Measurements from ENCODE around the gene MGAT5B.
A peak's percentile ranks its signal among the peaks of the same experiment; 100 is the strongest.

Gene MGAT5B

DNA sequence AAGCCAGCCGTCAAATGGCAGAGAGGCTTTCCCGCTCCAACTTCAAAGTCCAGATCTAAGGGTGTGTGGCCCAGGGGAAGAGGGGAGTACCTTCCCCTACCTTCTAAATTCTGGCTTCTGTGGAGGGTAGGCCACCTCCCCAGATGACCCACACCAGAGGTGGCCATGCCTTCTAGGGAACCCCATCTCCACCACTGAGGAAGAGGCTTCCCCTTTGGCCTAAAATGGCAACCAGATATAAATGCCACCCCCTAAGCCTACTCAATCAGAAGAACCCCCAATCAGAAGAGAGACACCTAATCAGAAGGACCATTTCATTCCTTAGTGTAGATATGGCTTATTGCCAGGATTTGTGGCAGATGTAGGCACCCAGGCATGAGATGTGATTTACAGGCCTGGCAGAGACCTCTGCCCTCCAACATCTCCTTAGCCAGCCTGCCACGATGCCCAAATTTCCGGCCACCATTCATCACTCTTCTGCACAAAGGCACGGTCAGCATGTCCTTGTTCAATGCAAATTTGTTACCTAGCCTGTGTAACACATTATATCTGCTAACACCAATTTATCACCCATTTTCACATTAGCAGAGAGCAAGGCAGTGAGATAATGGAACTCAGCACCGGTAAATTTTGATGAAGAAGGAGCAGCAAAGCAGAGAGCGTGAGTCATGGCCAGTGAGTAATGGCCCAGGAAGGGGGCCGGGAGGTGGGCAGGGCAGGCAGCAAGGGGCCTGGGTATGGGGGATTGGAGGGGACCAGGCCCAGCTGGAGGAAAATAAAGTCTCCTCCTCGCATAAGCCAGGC, 1.2 kb upstream of the MGAT5B start:
- TF ChIP-seq SPI1 (IDR thresholded peaks at IDR 0.05; ENCODE audit: low read depth, low read length) (no peak), POLR2AphosphoS5 (IDR thresholded peaks at IDR 0.05; ENCODE audit: low read depth, low read length) (no peak), POU2F2 (IDR thresholded peaks at IDR 0.05; ENCODE audit: low read depth, low read length) (no peak), PAX5 (IDR thresholded peaks at IDR 0.05; ENCODE audit: insufficient read depth, low read length, severe bottlenecking) (no peak), TAF1 (IDR thresholded peaks at IDR 0.05; ENCODE audit: low read depth, low read length) (no peak), POLR2A (IDR thresholded peaks at IDR 0.05; ENCODE audit: low read depth, low read length) (no peak)
- FAIRE-seq (no peak), DNase-seq (ENCODE audit: insufficient read length, low spot score) (no peak)

DNA sequence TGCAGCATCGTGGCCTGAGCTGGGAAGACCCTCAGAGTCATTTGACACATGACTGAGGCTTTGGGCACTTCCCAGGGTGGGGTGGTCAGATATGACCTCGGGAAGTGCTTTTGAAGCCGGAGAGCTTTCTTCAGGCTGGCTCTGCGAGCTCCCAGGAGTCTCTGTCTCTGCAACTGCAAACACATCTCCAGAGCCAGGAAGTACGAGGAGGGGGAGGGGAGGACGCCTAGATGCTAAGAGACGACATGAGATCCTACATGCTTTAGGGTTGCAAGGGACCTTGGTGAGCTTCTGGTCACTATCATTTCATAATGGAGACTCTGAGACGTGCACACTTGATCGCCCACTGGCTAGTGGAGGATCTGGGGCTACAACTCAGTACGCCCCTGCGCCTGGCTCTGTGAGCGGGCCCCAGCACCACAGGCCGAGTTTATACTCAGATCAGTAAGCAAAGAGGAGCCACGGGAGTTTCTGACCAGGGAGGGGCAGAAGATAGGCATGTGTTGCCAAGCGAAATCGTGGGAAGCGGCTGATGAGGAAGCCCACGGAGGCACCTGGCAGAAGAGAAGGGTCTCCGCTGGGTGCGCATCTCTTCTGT, 527 bp upstream of the MGAT5B start:
- no peak for DNase-seq (ENCODE audit: insufficient read length, low spot score)
- no peak for FAIRE-seq

DNA sequence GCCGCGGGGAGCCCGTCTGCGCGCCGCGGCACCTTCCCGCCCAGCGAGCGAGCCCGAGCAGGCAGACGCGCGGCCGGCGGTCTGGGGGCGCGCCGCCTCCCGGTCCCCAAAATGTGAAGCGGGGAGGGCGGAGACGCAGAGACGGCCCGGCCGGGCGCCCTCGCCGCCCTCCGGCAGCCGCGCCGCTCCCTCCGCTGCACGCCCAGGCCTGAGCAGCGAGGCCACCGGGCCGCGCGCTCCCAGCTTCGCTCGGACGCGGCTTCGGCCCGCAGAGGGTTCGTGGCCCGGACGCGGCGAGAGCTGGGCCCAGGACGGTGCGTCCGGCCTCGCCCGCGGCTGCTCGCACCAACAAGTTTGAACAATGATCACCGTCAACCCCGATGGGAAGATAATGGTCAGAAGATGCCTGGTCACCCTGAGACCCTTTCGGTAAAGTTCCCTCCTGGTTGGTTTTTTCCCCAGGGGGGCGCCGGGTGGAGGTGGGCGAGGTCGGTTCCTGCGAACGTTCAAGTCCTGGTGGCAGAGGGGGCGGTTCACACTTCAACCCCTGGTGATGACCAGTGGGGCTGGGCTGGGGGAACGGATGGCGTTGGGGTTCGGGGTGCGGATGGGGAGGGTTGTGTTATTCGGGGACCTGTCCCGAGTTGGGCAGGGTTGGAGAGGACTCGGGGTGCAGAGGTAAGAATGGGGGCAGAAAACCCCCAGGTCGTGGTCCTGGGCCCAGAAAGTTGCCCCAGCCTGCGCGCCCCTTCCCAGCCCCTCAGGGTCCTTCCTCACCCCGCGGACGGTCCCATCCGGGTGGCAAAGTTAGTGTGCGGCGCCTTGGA, 678 bp downstream of the MGAT5B start:
- DNase-seq (ENCODE audit: insufficient read length, low spot score) (no peak), FAIRE-seq (peak; percentile 9)
- TF ChIP-seq POLR2AphosphoS5 (IDR thresholded peaks at IDR 0.05; ENCODE audit: low read depth, low read length) (no peak), POU2F2 (IDR thresholded peaks at IDR 0.05; ENCODE audit: low read depth, low read length) (no peak), PAX5 (IDR thresholded peaks at IDR 0.05; ENCODE audit: insufficient read depth, low read length, severe bottlenecking) (no peak), SPI1 (IDR thresholded peaks at IDR 0.05; ENCODE audit: low read depth, low read length) (no peak), TAF1 (IDR thresholded peaks at IDR 0.05; ENCODE audit: low read depth, low read length) (no peak), POLR2A (IDR thresholded peaks at IDR 0.05; ENCODE audit: low read depth, low read length) (no peak)

More for the DNA sequence above, 527 bp upstream of the MGAT5B start:
- TF ChIP-seq POLR2AphosphoS5 (IDR thresholded peaks at IDR 0.05; ENCODE audit: low read depth, low read length) = no peak
- TF ChIP-seq SPI1 (IDR thresholded peaks at IDR 0.05; ENCODE audit: low read depth, low read length) = no peak

DNA sequence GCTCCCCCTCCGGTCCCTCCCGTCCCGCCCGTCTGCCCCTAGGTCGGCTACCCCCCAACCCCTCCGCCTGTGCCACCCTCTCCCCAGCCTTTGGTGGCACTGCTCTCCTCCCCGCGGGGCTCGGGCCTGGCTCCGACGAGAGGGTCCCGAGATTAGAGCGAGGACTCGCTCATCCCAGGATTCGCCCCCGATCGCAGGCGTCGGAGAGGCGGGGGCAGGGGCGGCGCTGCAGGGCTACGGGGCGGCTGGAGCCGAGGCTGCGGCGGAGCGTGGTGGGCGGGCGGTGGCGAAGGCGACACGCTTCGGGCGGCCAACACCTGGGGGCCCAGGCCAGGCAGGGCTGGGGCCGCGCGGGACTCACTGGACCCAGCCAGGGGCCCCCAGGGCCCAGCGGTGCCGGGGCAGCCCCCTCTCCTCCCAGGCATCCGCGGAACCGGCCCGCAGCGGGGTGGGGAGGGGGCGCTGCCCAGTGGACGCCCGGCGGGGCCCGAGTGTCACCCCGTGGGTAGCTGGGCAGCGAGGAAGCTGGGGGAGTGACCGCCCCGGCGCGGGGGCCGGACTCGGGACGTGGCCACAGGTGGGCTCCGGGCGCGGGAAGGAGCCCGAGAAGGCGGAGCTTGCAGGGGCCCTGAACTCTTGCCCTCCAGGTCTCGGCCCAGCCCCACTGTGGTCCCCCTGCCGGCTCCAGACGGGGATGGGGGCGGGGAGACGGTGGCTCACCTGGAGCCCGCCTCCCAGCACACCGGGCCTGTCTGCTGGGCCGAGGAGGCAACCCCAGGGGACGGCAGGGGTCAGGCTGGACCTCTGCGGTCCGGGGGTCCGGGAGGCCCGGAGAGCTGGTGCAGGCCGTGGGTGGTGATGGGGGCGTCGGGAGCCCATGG, 1.5 kb downstream of the MGAT5B start:
- no peak for DNase-seq (ENCODE audit: insufficient read length, low spot score)
- no peak for FAIRE-seq
- no peak for TF ChIP-seq TAF1 (IDR thresholded peaks at IDR 0.05; ENCODE audit: low read depth, low read length)

DNA sequence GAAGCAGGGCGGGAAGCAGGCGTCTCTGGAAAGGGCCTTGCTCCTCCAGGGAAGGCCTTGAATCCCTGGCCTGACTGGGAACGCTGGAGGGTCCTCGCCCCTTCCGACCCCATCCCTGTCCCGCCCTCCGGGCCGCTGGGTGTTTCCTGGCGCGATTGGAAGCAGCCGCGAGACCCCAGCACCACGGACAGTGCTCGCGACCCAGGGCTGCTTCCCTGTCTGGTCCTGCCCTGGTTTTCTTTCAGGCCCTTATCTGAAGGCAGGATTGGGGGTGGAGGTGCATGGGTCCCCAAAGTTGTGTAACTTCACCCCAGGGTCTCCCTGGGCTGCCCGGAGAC, 2.1 kb downstream of the MGAT5B start:
- no peak for FAIRE-seq
- TF ChIP-seq TAF1 (IDR thresholded peaks at IDR 0.05; ENCODE audit: low read depth, low read length) (no peak), POLR2A (IDR thresholded peaks at IDR 0.05; ENCODE audit: low read depth, low read length) (no peak), PAX5 (IDR thresholded peaks at IDR 0.05; ENCODE audit: insufficient read depth, low read length, severe bottlenecking) (no peak), POLR2AphosphoS5 (IDR thresholded peaks at IDR 0.05; ENCODE audit: low read depth, low read length) (no peak), POU2F2 (IDR thresholded peaks at IDR 0.05; ENCODE audit: low read depth, low read length) (no peak), SPI1 (IDR thresholded peaks at IDR 0.05; ENCODE audit: low read depth, low read length) (no peak)
- DNase-seq (ENCODE audit: insufficient read length, low spot score) = no peak

DNA sequence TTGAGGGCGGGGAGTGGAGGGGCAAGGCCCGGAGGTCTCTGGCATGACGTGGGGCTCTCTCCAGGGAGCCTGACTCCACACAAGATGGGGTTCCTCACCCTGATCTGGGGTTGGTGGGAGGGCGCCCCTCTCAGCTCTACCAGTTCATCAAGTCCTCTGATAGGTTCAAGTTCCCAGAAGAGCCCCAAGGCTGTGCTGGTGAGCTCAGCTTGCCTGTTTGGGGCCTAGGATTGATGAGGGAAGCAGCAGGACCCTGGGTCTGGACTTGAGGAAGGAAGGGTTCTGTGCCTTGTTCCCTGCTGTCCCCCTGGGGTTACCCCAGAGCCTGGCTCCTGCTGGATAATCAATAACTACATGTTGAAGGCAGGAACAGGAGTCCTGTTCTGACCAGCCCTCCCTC, 3.5 kb downstream of the MGAT5B start:
- FAIRE-seq = no peak
- DNase-seq (ENCODE audit: insufficient read length, low spot score) = no peak

DNA sequence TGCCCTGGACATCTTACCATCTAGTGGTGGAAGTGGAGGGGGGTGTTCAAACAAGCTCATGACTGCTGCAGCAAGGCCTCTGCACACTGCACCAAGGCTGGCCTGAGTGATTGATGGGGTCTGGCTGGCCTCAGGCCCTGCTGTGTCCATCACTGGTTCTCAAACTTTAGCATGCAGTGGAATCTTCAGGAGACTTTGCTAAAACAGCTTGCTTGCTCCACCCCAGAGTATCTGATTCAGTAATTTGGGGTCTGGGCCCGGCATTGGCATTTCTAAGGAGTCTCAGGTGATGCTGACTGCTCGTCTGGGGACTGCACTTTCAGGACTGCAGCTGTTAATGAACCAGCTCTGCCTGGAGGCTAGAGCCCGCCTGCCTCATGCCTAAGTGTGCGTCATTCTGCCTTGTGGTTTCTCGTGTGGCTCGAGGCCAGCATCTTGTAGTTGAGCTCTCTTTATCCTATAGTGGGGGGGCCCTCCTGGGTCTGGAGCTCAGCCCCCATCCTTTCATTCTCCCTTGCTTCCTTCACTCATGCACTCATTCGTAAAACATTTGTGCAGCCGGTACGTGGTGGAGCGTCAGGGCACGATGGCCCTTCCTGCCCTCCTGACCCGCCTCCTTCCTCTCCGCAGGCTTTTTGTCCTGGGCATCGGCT, 4.1 kb downstream of the MGAT5B start:
- TF ChIP-seq PAX5 (IDR thresholded peaks at IDR 0.05; ENCODE audit: insufficient read depth, low read length, severe bottlenecking) (no peak), SPI1 (IDR thresholded peaks at IDR 0.05; ENCODE audit: low read depth, low read length) (no peak), POLR2AphosphoS5 (IDR thresholded peaks at IDR 0.05; ENCODE audit: low read depth, low read length) (no peak), POU2F2 (IDR thresholded peaks at IDR 0.05; ENCODE audit: low read depth, low read length) (no peak), TAF1 (IDR thresholded peaks at IDR 0.05; ENCODE audit: low read depth, low read length) (no peak)
- FAIRE-seq (no peak), DNase-seq (ENCODE audit: insufficient read length, low spot score) (no peak)

More for the DNA sequence above, 3.5 kb downstream of the MGAT5B start:
- TF ChIP-seq TAF1 (IDR thresholded peaks at IDR 0.05; ENCODE audit: low read depth, low read length) (no peak), POLR2AphosphoS5 (IDR thresholded peaks at IDR 0.05; ENCODE audit: low read depth, low read length) (no peak), POLR2A (IDR thresholded peaks at IDR 0.05; ENCODE audit: low read depth, low read length) (no peak), POU2F2 (IDR thresholded peaks at IDR 0.05; ENCODE audit: low read depth, low read length) (no peak), SPI1 (IDR thresholded peaks at IDR 0.05; ENCODE audit: low read depth, low read length) (no peak), PAX5 (IDR thresholded peaks at IDR 0.05; ENCODE audit: insufficient read depth, low read length, severe bottlenecking) (no peak)

DNA sequence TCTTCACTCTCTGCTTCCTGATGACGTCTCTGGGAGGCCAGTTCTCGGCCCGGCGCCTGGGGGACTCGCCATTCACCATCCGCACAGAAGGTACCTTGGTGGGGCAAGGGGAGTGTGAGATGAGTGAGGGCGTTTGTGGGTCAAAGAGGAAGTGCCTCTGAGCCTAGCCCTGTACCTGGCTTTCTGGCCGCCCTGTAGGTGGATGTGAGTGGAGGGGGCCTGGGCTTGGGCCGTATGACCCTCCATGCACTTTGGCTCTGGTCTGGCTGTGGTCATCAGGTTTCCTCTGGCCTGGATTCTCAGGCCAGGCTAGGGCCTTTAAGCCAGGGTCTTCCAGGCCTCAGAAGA, 4.6 kb downstream of the MGAT5B start:
- no peak for TF ChIP-seq POU2F2 (IDR thresholded peaks at IDR 0.05; ENCODE audit: low read depth, low read length)
- peak; percentile 52 for TF ChIP-seq SPI1 (IDR thresholded peaks at IDR 0.05; ENCODE audit: low read depth, low read length)
- no peak for FAIRE-seq
- no peak for DNase-seq (ENCODE audit: insufficient read length, low spot score)

DNA sequence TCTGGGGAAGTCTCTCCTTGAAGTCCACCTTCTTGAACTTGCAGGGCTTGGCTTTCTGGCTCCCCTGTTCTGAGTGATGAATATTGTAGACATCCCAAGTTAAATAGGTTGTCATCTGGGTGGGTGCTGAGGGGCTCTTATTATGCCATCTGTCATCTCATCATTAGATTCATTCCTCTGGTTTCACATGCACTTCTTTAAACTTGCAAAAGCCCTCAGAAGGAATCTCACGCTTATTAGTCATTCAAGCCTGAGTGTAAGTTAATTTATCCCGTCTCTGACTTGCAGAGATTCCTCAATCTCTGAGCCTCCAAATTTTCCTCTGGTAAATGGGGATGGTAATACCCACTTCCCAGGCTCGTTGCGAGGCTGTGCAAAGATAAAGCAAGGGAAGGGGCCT, 5.7 kb downstream of the MGAT5B start:
- DNase-seq (ENCODE audit: insufficient read length, low spot score) (no peak), FAIRE-seq (no peak)
- no peak for TF ChIP-seq POLR2AphosphoS5 (IDR thresholded peaks at IDR 0.05; ENCODE audit: low read depth, low read length)
- no peak for TF ChIP-seq TAF1 (IDR thresholded peaks at IDR 0.05; ENCODE audit: low read depth, low read length)
- TF ChIP-seq PAX5 (IDR thresholded peaks at IDR 0.05; ENCODE audit: insufficient read depth, low read length, severe bottlenecking) = no peak
- TF ChIP-seq POU2F2 (IDR thresholded peaks at IDR 0.05; ENCODE audit: low read depth, low read length) = no peak
- no peak for TF ChIP-seq POLR2A (IDR thresholded peaks at IDR 0.05; ENCODE audit: low read depth, low read length)
- TF ChIP-seq SPI1 (IDR thresholded peaks at IDR 0.05; ENCODE audit: low read depth, low read length) = no peak

Data from GM12891 (cell line).